ENCODE data around the gene TBRG1. TPM values are rescaled to one million over a fixed set of nuclear protein-coding genes. Genes with fewer than 3 reads are reported as not detected.

The TBRG1 gene
- total and polyA plus RNA-seq, 2 experiments from 2014 or later, result 24.8 to 56.6 TPM

GRCh38 chr11:124577716-124578427 is 44.8 kb upstream of the TBRG1 start (continued):
- TF ChIP-seq ZNF462 (CRISPR knock-in tag; IDR thresholded peaks at IDR 0.05) (no peak), EZH2phosphoT487 (IDR thresholded peaks at IDR 0.05; ENCODE audit: unreplicated experiment) (no peak), EZH2 (IDR thresholded peaks at IDR 0.05; ENCODE audit: low read depth, unreplicated experiment) (no peak)

- Mint-ChIP-seq H3K4me3 (no peak overlapping the region), H3K27me3 (ENCODE audit: insufficient read depth, low read depth, poor library complexity) (peaks cover 1% of the 10 kb centered on the region), H3K9me3 (no peaks in the 10 kb centered on the region), H3K27ac (no peak overlapping the region), H3K4me1 (peaks cover 4% of the 10 kb centered on the region; the same call in 2 of the 3 replicates), H3K36me3 (ENCODE audit: low read depth) (no peaks in the 10 kb centered on the region)
- Histone ChIP-seq H3K27me3 (ENCODE audit: insufficient read depth) (no peaks in the 10 kb centered on the region), H3K4me3 (no peak overlapping the region), H3K4me2 (no peak overlapping the region), H3F3A (replicated peaks; ENCODE audit: low read depth) (no peaks in the 10 kb centered on the region), H3K9me2 (ENCODE audit: insufficient read depth) (0 out of 2 replicates have a peak, but pooled peaks cover 4% of the 10 kb centered on the region), H2AFZ (no peak overlapping the region), H4K20me1 (replicated peaks; ENCODE audit: insufficient read depth) (no peaks in the 10 kb centered on the region), H3K4me1 (ENCODE audit: insufficient read depth) (no peaks in the 10 kb centered on the region), H3K36me3 (ENCODE audit: insufficient read depth) (no peaks in the 10 kb centered on the region), H3K27ac (ENCODE audit: low read depth) (no peak overlapping the region), H3K79me2 (replicated peaks; ENCODE audit: insufficient read depth) (no peaks in the 10 kb centered on the region)
- ATAC-seq (no peak), DNase-seq (ENCODE audit: low spot score) (no peak)
- TF ChIP-seq STAT1 (IDR thresholded peaks at IDR 0.05; ENCODE audit: unreplicated experiment) (no peak), ZNF462 (CRISPR knock-in tag; IDR thresholded peaks at IDR 0.05) (no peak), CREB1 (CRISPR knock-in tag; IDR thresholded peaks at IDR 0.05; ENCODE audit: low read depth) (no peak), JUNB (IDR thresholded peaks at IDR 0.05; ENCODE audit: unreplicated experiment) (no peak), ZNF331 (CRISPR knock-in tag; IDR thresholded peaks at IDR 0.05; ENCODE audit: low read depth) (no peak), ZNF114 (CRISPR knock-in tag; IDR thresholded peaks at IDR 0.05) (no peak)
Observed at GRCh38 chr11:124578761-124579160, 43.9 kb upstream of the TBRG1 start.

Data from GM23338 (cell line).